Activated CD4-positive, alpha-beta T cell treated with anti-CD3 and anti-CD28 coated beads, Interleukin-2, amount 50 U/mL, for 24 hours (primary cell): ENCODE data around the gene ELOA.

Source experiments
- DNase-seq, 2 donors: peaks; one replicate each; pipeline ENCODE4 v3.0.0-alpha.2; 2020; ENCODE audit warnings: low read depth in 1 of 2, low spot score in 1 of 2

ELOA gene

DNA sequence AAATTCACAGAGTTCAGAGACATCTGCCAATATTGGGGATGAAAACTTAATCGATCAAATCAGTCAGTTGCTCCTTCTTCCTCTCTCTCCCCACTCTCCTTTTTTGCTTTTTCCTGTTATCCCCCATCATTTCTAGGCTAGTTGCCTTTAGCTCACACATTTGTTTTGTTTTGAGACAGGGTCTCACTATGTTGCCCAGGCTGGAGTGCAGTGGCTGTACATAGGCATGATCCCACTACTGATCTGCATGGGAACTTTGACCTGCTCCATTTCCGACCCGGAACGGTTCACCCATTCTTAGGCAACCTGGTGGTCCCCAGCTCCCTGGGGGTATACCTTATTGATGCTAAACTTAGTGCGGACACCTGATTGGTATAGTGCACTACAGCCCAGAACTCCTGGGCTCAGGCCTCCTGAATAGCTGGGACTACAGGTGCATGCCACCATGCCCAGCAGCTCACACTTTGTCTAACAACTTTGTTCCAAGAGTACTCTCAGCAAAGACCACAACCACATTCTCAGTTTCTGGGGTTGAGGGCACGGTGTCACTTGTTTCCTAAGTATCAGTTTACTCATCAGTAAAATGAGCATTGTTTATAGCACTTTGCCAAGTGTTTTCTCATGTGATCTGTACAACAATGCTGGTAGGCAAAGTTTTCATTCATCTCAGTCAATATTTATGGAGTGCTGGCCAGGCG is 6.7 kb upstream of the ELOA start:
- no peak for DNase-seq

- no peak for DNase-seq
Measured at GRCh38 chr1:23741609-23742008, 1.7 kb upstream of the ELOA start.

DNA sequence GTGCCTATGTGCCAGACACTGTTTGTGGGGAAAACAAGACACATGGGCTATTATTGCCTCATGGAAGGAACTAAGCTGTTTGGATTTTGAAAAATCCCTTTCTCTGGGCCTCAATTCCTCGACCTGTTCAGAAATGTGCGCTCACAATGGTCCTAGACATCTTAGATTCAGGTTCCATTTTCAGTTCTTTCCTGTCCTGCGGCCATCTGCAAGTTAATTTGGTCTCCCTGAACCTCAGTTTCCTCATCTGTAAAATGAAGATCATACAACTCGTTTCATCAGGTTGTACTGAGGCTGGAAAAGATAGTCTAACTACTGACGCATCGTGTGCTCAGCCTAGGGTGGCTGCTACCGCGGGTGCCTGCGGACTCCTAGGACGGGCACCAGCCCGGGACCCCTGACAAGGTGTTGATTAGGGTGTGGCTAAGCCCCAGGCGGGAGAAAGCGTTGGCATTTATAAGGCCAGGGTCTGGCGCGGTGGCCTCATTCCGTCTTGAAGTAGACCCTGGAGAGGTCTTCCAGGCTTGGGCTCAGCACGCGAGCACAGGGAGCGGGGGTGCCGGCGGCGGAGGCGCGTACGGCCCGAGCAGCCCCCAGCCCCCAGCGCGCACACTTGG is 493 bp upstream of the ELOA start:
- peak in 1 of 2 donors; percentile 7 for DNase-seq

- DNase-seq = no peak
Measured at GRCh38 chr1:23745515-23745914, 2.2 kb downstream of the ELOA start.

GRCh38 chr1:23748016-23748415 is 4.7 kb downstream of the ELOA start:
- DNase-seq = no peak

DNA sequence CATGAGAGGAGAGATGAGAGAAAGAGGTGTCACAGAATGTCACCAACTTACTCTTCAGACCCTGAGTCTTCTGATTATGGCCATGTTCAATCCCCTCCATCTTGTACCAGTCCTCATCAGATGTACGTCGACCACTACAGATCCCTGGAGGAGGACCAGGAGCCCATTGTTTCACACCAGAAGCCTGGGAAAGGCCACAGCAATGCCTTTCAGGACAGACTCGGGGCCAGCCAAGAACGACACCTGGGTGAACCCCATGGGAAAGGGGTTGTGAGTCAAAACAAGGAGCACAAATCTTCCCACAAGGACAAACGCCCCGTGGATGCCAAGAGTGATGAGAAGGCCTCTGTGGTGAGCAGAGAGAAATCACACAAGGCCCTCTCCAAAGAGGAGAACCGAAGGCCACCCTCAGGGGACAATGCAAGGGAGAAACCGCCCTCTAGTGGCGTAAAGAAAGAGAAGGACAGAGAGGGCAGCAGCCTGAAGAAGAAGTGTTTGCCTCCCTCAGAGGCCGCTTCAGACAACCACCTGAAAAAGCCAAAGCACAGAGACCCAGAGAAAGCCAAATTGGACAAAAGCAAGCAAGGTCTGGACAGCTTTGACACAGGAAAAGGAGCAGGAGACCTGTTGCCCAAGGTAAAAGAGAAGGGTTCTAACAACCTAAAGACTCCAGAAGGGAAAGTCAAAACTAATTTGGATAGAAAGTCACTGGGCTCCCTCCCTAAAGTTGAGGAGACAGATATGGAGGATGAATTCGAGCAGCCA is 8.0 kb downstream of the ELOA start:
- peak in 1 of 2 donors; percentile 16 for DNase-seq

GRCh38 chr1:23751815-23752200 is 8.5 kb downstream of the ELOA start:
- no peak for DNase-seq

- no peak for DNase-seq
Measured at GRCh38 chr1:23752909-23753308, 9.6 kb downstream of the ELOA start.

DNA sequence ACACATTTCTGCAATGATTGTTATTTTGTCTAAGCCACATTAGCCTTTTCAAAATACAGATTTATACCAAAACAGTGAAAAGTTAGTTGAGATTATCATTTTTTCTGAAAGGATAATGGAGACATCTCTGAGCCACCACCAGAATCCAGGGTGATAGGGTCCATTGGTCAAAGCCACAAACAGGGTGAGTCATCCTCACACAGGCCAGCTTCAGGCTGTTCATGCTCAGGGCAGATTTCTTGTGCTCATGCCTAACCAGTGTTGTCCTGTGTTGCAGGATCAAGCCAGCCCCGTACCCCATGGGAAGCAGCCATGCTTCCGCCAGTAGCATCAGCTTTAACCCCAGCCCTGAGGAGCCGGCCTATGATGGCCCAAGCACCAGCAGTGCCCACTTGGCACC is 13.4 kb downstream of the ELOA start:
- DNase-seq = no peak

GRCh38 chr1:23757812-23758211 is 14.5 kb downstream of the ELOA start:
- DNase-seq = no peak

- DNase-seq = no peak
Measured at GRCh38 chr1:23759277-23759676, 16.0 kb downstream of the ELOA start.

DNA sequence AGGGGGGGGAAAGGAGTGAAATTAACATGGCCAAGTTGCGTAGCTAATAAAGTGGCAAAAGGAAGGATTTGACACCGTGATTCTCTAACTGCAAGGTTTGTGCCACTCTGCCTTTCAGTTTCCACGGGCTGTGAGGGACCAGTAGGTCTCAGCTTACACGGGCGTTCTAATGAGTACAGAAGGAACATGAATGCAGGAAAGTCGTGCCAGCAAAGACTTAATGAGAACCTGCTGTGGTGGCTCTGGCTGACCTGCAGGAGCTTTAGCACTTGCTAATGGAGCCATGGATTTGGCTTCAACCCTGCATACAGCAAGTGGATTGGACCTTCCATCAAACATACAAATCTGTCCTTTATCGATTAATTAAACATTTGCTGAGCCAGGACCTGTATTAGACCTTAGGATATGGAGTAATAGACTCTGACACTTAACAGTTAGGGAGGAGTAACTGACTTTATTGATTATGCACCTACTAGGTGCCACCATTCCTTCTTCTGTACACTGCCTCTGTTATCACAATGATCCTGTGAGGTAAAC is 19.8 kb downstream of the ELOA start:
- no peak for DNase-seq

- no peak for DNase-seq
Measured at GRCh38 chr1:23768733-23769132, 25.5 kb downstream of the ELOA start.

DNA sequence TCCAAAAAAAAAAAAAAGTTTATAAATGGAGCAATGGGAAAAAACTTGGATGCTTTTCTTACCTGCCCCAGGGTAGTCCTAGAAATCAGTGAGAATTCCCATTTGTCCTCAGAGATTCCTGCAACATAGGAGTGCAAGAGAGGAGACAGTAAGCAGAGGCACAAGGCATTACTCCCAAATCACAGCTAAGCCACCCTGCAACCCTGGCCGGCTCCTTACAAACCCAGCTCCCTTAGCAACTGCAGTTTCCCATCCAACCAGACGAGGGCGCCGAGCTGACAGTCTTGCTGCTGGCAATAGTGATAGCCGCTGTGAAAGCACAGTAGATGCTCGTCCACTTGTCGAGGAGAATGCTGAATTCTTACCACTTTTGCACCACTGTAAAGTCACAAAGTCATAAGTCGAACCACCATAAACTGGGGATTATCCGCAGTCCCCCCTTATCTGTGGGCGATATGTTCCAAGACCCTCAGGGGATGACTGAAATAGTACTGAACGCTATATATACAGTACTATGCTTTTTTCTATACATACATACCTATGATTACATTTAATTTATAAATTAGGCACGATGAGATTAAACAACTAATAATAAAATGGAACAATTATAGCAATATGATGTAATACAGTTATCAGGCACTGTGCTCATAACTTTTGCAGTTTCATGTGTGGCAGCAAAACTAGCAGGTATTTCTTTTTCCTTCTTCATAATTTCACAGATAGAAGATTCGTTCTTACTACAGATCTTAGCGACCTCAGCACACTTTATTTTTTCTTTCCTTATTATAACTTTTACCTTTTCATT is 29.0 kb downstream of the ELOA start:
- DNase-seq = peak; percentile 68 to 83

DNA sequence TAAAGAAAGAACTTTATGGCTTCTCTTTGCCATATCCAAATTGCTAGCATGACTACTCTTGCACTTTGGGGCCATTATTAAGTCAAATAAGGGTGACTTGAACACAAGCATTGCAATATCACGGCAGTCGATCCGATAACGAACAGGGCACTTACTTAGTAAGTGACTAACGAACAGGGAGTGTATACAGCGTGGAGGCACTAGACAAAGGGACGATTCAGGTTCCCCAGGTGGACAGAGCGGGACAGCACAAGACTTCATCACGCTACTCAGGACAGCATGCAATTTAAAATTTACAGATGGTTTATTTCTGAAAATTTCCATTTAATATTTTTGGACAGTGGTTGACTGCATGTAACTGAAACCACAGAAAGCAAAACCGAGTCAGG is 29.6 kb downstream of the ELOA start:
- DNase-seq = no peak

DNA sequence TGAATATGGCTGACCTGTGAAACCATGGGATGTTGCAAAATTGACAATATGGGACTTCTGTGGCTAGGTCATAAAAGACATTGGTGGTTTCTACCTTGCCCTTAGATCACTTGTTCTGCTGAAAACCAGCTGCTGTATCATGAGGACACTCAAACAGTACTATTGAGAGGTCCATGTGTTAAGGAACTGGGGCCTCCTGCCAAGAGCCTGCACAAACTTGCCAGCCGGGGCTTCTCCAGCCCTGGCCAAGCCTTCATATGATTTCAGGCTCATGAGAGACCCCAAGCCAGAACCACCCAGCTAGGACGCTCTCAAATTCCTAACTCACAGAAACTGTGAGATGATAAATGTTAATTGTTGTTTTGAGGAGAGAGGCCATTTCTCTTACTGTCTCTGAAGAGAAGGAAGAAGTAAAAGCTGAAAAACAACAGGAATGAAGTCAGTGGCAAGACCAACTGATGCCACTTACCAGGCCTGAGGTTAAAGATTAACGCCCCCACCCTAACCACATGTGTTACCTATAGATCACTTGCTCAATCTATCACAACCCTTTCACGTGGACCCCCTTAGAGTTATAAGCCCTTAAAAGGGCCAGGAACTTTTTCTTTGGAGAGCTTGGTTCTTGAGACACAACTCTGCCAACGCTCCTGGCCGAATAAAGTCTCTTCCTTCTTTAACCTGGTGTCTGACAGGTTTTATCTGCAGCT is 31.1 kb downstream of the ELOA start:
- DNase-seq = no peak

GRCh38 chr1:23776217-23776616 is 32.9 kb downstream of the ELOA start:
- no peak for DNase-seq

GRCh38 chr1:23777979-23778814 is 34.9 kb downstream of the ELOA start, which contains the start of gene PITHD1:
TSS of gene PITHD1 (plus strand) at chr1:23778418. CDS start at chr1:23778516, 98 bp downstream.
- DNase-seq = peak; percentile 63

DNA sequence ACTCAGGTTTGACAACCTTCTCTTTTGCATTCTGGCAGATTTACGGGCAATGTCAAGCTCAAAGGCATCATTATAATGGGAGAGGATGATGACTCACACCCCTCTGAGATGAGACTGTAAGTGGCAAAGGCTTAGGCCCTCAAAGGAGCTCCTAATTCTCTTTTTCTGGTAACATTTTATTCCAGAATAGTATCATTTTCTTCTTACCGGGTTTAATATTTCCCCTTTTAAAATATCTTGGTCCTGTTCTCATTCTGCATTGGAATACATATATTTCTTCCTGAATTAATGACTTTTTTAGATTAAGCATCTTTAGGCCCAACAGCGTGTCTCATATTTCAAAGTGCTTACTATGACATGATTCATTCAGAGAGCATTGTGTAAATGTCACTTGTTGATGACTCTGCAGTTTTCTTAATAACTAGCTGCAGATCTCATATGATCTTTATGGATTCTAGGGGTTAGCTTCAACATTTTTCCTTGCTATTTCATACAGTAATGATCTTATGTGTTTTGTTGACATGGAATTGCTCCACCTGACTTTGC is 36.6 kb downstream of the ELOA start:
- DNase-seq = no peak
